Thoracic aorta (tissue), 2 donors: ENCODE measurements around the gene ERI3. TPM values are rescaled to one million over a fixed set of nuclear protein-coding genes. Genes with fewer than 3 reads are reported as not detected.

ENCODE experiments used
- ATAC-seq: fragments of 150-250 bp; one replicate; pipeline ENCODE4 v1.8.0; 2017; ENCODE audit warnings: low read depth; ENCODE audit not compliant: insufficient number of reproducible peaks, low FRiP score
- DNase-seq: peaks from one replicate; pipeline ENCODE4 v3.0.0-alpha.2; 2020; ENCODE audit warnings: low spot score
- H3K27ac ChIP-seq, 2 donors: fragments of 200-600 bp; sonication (generic); 1 replicate in 1 of 2; 2 replicates in 1 of 2; pipeline ENCODE4 v1.5.1; 2016; ENCODE audit warnings: mild to moderate bottlenecking in 2 of 2, moderate library complexity in 2 of 2
- H3K27me3 ChIP-seq: fragments of 200-600 bp; sonication (generic); replicated peaks from 2 replicates; pipeline ENCODE4 v1.6.0; 2016; ENCODE audit warnings: mild to moderate bottlenecking; ENCODE audit not compliant: insufficient read depth
- H3K36me3 ChIP-seq: fragments of 200-600 bp; sonication (generic); one replicate; pipeline ENCODE4 v1.5.1; 2016
- H3K4me1 ChIP-seq, 2 donors: fragments of 200-600 bp; sonication (generic); 1 replicate in 1 of 2; 2 replicates in 1 of 2; pipeline versions ENCODE4 v1.5.1 to v1.6.0; 2016; ENCODE audit warnings: low read depth in 2 of 2, mild to moderate bottlenecking in 1 of 2; ENCODE audit not compliant: control insufficient read depth in 1 of 2
- H3K4me3 ChIP-seq: fragments of 200-600 bp; sonication (generic); 2 replicates; pipeline ENCODE4 v1.5.1; 2016; ENCODE audit warnings: mild to moderate bottlenecking
- H3K9me3 ChIP-seq: fragments of 200-600 bp; sonication (generic); 2 replicates; pipeline ENCODE4 v1.5.1; 2016
- total RNA-seq, 2 donors: library from RNA; depleted of rRNA; stranded (reverse); fragments of >200 nt; gene quantifications; one replicate each; pipeline versions ENCODE4 v1.1.0 to v1.2.3, GENCODE V29; 2016
- TF ChIP-seq, protein P1 (sequence below): fragments of 200-600 bp; sonication (generic); IDR thresholded peaks from one replicate; pipeline ENCODE4 v1.5.1; 2019; ENCODE audit warnings: antibody characterized with exemption

The ERI3 gene, protein sequence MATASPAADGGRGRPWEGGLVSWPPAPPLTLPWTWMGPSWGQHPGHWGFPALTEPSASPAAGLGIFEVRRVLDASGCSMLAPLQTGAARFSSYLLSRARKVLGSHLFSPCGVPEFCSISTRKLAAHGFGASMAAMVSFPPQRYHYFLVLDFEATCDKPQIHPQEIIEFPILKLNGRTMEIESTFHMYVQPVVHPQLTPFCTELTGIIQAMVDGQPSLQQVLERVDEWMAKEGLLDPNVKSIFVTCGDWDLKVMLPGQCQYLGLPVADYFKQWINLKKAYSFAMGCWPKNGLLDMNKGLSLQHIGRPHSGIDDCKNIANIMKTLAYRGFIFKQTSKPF
- total RNA-seq = 10 to 100 TPM; 41.5 to 96.3 TPM

DNA sequence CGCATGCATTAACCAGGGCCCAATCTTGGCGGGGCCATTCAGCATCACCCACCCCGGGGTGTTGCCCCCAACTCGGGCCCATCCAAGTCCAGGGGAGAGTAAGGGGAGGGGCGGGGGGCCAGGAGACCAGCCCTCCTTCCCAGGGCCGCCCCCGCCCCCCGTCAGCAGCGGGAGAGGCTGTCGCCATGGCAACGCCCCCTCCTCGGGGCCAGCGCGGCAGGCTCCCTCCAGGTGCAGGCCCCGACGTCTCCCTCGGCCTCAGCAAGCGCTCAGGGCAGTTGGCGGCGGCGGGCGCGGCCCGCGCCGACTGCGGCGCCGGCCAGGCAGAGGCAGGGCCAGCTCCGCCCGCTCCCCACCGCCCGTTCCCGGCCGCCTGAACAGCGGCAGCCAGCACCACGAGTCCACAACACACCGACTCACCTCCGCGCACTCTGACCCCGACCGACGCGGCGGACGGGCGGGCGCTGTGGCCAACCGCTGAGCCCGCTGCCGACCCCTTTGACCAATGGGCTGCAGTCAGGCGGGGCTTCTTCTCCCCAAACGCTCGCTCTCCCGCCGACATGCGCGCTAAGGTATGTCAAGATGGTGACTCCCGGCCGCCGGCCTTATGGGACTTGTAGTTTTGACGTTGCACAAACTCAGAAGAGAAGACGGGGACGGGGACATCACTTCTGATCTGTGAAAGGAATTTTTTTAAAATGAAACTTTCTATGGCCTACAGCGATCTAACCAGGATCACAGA lies at the start of gene ERI3:
TSS of gene ERI3 (minus strand) at position 418 of the 742 bp plus-strand sequence. CDS start at position 187, 231 bp downstream.
- peaks cover 5 to 28% of the 10 kb centered on the region in 2 donors for H3K4me1 ChIP-seq
- peak within 1 kb of the TSS; percentile 62 to 76 for H3K27ac ChIP-seq
- H3K27me3 ChIP-seq = no peaks in the 10 kb centered on the region
- peak; percentile 97 for DNase-seq
- TF ChIP-seq, protein P1, sequence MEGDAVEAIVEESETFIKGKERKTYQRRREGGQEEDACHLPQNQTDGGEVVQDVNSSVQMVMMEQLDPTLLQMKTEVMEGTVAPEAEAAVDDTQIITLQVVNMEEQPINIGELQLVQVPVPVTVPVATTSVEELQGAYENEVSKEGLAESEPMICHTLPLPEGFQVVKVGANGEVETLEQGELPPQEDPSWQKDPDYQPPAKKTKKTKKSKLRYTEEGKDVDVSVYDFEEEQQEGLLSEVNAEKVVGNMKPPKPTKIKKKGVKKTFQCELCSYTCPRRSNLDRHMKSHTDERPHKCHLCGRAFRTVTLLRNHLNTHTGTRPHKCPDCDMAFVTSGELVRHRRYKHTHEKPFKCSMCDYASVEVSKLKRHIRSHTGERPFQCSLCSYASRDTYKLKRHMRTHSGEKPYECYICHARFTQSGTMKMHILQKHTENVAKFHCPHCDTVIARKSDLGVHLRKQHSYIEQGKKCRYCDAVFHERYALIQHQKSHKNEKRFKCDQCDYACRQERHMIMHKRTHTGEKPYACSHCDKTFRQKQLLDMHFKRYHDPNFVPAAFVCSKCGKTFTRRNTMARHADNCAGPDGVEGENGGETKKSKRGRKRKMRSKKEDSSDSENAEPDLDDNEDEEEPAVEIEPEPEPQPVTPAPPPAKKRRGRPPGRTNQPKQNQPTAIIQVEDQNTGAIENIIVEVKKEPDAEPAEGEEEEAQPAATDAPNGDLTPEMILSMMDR = no peak
- H3K4me3 ChIP-seq = peak within 1 kb of the TSS; percentile 97
- peak; percentile 91 for ATAC-seq
- H3K9me3 ChIP-seq = no peaks in the 10 kb centered on the region
- H3K36me3 ChIP-seq = no peaks in the 10 kb centered on the region

DNA sequence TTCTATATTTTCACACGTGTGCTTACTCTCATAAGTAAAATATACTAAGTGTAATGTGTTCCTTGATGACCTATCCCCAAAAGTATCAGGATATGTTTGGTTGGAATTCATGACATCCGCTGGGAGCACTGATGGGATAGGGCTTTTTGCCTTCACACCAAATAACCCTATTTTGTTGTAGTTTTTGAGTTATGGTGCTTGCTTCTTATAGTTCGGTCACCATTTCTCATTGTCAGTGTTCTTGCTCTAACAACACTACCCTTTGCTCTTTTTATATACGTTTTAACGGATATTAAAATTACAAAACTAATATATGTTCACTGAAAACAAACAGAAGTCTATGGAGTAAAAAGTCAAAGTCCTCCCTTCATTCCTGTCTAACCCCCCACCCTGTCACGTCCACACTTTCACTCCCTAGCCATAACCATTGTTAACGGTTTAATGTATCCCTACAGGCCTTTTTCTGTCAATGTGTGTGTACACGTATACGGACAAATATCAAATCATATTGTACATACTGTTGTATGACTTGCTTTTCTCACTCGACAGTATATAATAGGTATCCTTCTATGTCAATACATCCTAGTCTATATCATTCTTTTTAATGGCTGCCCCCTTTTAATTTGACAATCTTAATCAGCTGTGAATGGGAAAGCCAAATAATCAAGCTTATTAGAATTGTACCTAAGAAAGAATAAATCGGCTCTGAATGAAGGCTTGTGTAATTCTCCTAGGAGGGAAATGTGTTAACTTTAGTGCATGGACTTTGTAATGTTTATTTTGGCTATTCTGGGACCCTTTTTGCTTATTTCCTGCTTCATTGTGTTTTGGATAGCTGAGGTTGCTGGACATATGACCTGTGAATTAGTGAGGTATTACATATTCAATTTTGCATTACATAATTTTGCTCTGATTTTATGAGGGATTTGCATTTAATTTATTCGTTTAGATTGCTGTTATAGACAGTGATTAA lies 46.5 kb upstream of the ERI3 start:
- Histone ChIP-seq H3K27ac (no peak overlapping the region), H3K27me3 (no peaks in the 10 kb centered on the region), H3K4me1 (peaks cover 15 to 18% of the 10 kb centered on the region in 2 donors), H3K4me3 (no peak overlapping the region), H3K9me3 (no peaks in the 10 kb centered on the region), H3K36me3 (no peaks in the 10 kb centered on the region)
- ATAC-seq (no peak), DNase-seq (no peak)
- TF ChIP-seq, protein P1 = no peak

DNA sequence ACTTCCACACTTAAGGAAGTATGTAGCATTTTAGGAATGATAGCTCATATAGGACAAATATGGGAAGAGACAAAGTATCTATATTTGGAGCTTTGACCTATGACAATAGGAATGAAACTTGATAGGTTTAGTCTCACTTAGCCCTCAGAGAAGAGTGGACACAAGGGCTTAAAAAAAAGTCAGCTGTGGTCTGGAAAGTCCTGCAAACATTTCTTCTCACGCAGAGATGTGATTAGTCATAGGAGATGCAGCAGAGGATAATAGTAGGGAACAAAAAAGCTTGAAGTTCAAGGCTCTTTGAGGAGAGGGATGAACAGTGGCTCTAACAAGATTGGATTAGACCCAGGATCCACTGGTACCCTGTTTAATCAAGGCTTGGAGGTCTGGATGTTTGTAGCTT lies 35.2 kb upstream of the ERI3 start:
- H3K4me3 ChIP-seq = no peak overlapping the region
- no peaks in the 10 kb centered on the region for H3K36me3 ChIP-seq
- no peaks in the 10 kb centered on the region for H3K27me3 ChIP-seq

DNA sequence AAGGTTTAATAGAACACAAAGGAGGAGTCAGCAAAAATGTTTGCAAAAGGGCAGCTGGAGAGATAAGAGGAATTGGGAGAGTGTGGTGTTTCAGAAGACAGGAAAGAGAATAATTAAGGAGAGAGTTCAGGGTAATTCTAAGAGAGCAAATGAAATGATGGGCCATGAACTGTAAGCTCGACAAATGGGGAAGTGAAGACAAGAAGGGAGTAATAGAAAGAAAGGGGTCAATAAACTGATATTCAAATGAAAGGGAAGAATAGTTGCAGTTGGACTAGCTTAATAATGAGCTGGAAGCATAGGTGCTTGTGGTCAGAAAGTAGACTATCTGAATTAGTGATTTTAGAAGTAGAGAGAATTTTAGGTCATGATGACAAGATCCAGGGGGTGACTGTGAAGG lies 34.4 kb upstream of the ERI3 start:
- H3K27ac ChIP-seq = no peak overlapping the region
- H3K36me3 ChIP-seq = no peaks in the 10 kb centered on the region
- no peaks in the 10 kb centered on the region for H3K4me1 ChIP-seq
- DNase-seq = no peak
- H3K4me3 ChIP-seq = no peak overlapping the region
- no peaks in the 10 kb centered on the region for H3K9me3 ChIP-seq
- TF ChIP-seq, protein P1 = no peak
- ATAC-seq = no peak
- H3K27me3 ChIP-seq = no peaks in the 10 kb centered on the region

More for the DNA sequence above, 35.2 kb upstream of the ERI3 start:
- TF ChIP-seq, protein P1 = no peak
- DNase-seq (no peak), ATAC-seq (no peak)
- Histone ChIP-seq H3K27ac (no peak overlapping the region), H3K4me1 (no peaks in the 10 kb centered on the region), H3K9me3 (no peaks in the 10 kb centered on the region)
